Fibroblast of skin of right quadriceps (primary cell): ENCODE measurements around the gene ADCK2.
"Not testable (repeated sequence)": the region's sequence is repeated elsewhere in the genome, so short reads cannot be mapped to it uniquely, and the experiment has no call there.

Experiments used
- DNase-seq: peaks from one replicate; pipeline ENCODE4 v3.0.0-alpha.2; 2013

The ADCK2 gene

DNA sequence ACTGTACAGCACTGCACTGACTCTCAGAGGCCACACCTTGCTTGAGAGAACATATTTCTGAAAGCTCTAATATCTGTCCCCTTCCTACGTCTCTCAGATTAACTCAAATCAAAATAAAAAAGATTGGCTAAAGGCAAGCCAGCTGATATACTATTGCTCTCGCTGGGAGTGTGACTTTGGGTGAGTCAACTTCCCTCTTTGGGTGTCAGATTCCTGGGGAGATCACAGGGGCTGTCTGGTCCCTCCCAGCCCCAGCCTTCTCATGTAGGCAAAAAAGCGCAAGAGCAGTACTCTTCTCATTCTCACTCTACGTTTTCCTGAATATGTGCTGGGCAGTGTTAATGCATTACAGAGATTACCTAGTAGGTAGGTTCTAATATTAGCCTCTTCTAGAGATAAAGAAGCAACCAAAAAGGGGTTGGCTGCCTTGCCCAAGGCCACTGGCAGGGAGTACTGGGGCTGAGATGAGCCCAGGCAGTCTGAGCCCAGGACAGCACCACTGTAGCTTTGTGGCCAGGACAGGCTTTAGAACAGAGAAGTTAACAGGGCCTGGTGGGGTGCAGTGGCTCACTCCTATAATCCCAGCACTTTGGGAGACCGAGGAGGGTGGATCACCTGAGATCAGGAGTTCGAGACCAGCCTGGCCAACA lies 23.1 kb upstream of the ADCK2 start:
- peak; percentile 45 for DNase-seq

- no peak for DNase-seq
Observed at GRCh38 chr7:140650367-140650766, 22.4 kb upstream of the ADCK2 start.

DNA sequence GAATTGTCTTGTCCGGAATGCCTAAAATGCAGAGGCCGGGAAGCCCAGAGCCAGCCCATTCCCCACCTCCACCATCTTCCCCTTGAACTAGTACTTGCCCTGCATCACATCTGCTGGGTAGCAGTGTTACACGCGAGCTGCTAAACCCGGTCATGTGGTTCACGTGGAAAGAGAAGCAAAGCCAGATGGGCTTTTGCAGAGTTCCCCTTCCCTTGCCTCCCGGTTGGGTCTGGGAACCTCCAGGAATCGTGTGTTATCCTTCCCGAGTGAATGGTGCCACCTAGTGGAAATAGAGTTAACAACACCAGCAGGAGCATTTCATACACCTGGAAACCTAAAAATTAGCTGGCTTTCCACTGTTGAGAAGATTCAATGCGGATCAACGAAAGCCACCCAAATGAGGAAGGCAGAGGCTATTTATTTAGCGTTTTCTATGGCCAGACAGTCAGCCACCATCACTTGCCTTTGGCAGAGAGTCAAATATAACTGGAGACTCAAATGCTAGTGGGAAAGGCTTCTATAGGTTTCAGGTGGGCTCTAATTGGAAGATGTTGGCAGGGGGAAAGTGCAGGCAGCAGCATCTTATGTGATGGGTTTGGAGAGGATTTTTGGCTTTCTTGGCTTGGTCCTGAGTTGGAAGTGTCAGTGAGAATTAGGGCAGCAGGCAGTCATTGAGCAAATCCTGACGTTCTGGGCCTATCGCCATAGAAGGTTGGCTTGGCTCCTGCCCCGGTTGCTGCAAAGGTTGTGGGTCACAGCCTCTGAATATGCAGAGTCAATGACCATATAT lies 19.2 kb upstream of the ADCK2 start:
- peak; percentile 82 for DNase-seq

- no peak for DNase-seq
Observed at GRCh38 chr7:140654109-140654387, 18.7 kb upstream of the ADCK2 start.

DNA sequence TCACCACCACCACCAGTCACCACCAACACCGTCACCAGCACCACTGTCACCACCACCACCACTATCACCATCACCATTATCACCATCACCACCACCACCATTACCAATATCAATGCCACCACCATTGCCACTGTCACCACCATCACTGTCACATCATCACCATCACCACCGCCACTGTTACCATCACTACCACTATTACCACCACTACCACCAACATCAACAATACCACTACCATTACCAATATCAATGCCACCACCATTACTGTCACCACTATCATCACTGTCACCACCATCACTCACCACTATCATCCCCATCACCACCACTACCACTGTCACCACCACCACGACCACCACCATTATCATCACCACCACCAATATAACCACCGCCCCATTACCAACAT lies 18.1 kb upstream of the ADCK2 start:
- no peak for DNase-seq

GRCh38 chr7:140655511-140656408 lies 17.0 kb upstream of the ADCK2 start:
- no peak for DNase-seq

GRCh38 chr7:140656548-140657515 lies 15.9 kb upstream of the ADCK2 start:
- peak; percentile 61 for DNase-seq

GRCh38 chr7:140657891-140658290 lies 14.9 kb upstream of the ADCK2 start:
- DNase-seq = no peak

DNA sequence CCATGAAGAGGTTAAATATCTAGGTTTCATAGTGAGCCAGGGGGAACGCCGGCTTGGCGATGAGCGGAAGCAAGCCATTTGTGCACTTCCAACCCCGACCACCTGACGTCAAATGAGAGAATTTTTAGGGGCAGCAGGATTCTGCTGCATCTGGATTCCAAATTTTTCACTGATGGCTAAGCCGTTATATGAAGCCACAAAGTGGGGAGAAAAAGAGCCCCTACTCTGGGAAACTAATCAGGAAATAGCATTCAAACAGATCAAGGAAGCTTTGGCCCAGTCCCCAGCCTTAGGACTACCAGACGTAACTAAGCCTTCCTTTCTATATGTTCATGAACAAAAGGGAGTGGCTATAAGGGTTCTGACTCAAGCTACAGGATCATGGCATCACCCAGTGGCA lies 12.9 kb upstream of the ADCK2 start:
- DNase-seq = peak; percentile 79

DNA sequence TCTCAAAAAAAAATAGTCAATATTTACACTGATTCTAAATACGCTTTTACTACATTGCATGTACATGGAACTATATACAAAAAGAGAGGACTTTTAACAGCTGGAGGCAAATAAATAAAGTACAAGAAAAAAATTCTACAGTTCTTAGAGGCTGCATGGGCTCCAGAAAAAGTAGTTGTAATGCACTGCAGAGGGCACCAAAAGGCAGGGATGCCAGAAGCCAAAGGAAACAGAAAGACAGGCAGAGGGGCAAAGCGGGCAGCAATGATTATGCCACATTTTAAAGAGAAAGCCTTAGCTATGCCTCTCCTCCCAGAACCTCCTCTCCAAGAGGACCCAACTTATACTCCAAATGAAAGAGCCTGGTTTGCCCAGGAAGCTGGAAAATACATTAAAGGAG lies 11.6 kb upstream of the ADCK2 start:
- no peak for DNase-seq

GRCh38 chr7:140662938-140663337 lies 9.8 kb upstream of the ADCK2 start:
- DNase-seq = not testable (repeated sequence)

DNA sequence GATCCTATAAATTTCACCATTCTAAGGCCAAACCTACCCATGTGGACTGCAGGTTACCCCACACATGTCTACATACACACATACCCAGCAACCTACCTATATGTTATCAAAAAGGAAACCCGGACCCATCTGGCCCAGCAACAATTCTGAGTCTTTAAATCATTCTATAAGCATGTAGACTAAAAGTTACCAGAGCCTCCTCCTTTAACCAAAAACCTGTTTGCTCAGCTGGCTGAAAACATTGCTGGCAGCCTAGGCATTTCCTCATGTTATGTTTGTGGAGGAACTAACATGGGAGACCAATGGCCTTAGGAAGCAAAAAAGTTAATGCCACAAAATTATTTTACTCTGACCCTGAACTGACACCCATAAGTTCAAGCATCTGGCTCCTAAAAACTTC lies 5.3 kb upstream of the ADCK2 start:
- DNase-seq = no peak

- DNase-seq = no peak
Observed at GRCh38 chr7:140668641-140669040, 4.1 kb upstream of the ADCK2 start.

- no peak for DNase-seq
Observed at GRCh38 chr7:140669352-140669751, 3.4 kb upstream of the ADCK2 start.

GRCh38 chr7:140669862-140670261 lies 2.9 kb upstream of the ADCK2 start:
- DNase-seq = not testable (repeated sequence)

GRCh38 chr7:140670343-140670935 lies 2.3 kb upstream of the ADCK2 start:
- no peak for DNase-seq

DNA sequence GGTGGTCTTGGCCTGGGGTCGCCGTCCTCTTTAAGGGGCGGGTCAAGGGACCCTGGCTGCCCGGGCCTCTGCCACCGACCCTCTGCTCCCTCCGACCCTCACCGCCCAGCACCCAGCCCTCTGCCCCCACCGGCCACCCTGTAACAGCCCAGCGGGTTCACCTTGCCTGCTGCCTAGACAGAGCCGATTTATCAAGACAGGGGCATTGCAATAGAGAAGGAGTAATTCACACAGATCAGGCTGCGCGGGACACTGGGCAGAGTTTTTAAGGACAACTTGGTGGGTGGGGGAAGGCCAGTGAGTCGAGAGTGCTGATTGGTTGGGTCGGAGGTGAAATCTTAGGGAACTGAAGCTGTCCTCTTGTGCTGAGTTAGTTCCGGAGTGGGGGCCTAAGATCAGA lies 779 bp upstream of the ADCK2 start:
- DNase-seq = no peak

DNA sequence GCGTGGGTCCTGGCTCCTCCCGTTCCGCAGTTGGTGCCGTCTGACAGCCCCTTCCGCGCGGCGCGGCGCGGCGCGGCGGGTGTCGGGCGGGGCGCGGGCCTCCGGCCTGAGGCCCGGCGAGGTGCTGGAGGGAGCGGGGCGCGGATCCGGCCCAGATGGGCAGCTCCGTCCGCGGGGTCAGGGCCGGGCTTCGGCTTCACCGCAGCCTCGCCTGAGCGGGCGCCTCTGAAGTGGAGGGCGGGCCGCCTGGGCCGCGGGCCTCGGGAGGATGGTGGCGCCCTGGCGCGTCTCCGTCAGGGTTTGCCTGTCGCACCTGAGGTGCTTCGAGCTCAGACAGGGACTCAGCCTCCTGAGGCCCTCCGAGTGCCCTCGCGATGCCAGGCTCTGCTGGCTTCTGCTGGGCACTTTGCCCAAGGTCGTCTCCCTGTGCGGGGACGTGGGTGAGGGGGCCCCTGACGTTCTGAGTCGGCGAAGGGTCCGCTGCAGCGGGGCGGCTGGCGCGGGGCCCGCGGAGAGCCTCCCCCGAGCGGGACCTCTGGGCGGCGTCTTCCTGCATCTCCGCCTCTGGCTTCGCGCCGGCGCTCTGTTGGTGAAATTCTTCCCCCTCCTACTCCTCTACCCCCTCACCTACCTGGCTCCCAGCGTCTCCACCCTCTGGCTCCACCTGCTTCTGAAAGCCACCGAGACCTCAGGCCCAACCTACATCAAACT lies 473 bp downstream of the ADCK2 start:
- DNase-seq = no peak

DNA sequence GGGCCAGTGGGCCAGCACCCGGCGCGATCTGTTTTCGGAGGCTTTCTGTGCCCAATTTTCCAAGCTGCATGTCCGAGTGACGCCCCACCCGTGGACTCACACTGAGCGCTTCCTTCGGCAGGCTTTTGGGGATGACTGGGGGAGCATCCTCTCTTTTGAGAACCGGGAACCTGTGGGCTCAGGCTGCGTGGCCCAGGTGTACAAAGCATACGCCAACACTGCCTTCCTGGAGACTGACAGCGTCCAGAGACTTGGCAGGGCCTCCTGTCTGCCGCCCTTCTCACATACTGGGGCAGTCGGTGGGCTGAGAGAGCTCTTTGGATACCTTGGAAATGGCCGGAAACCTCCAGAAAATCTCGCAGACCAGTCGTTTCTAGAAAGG lies 1.0 kb downstream of the ADCK2 start:
- DNase-seq = no peak

DNA sequence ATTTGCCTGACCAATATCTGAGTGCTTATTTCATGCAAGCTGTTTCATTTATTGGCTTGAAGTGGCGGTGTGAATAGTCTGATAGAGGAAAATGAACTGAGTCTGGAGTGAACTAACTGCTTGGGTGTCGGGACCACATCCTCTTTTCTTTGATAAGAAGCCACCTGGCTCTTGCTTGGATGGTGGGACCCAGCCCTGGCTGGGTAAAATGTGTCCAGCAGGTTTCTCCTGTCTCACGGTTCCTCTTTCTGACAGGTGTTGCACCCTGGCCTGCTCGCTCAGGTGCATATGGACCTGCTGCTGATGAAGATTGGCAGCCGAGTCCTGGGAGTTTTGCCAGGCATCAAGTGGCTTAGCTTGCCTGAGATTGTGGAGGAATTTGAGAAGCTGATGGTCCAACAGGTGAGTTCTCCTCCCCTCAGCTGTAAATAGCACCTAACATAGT lies 1.6 kb downstream of the ADCK2 start:
- no peak for DNase-seq

GRCh38 chr7:140674899-140675701 lies 2.4 kb downstream of the ADCK2 start:
- DNase-seq = peak; percentile 46
